Activated T-helper 1 cell treated with anti-CD3 and anti-CD28 coated beads, Interleukin-2, amount 50 U/mL, for 16 hours (primary cell): ENCODE data around the gene NR1D1.
A peak's percentile ranks its signal among the peaks of the same experiment; 100 is the strongest.

Source experiments
- DNase-seq, 2 donors: peaks; one replicate each; pipeline ENCODE4 v3.0.0-alpha.2; 2020; ENCODE audit warnings: low read depth in 1 of 2, low spot score in 1 of 2

NR1D1 gene

GRCh38 chr17:40063901-40064531 lies 36.4 kb downstream of the NR1D1 start:
- no peak for DNase-seq

GRCh38 chr17:40063187-40063771 lies 37.1 kb downstream of the NR1D1 start:
- DNase-seq, result no peak

- peak; percentile 46 to 61 for DNase-seq
Measured at GRCh38 chr17:40062329-40063186, 37.8 kb downstream of the NR1D1 start, which contains the start of gene THRA. Gene THRA, plus strand, starts transcription at chr17:40062965. Its CDS starts 11,524 bp downstream, at chr17:40074489.

- no peak for DNase-seq
Measured at GRCh38 chr17:40061609-40062038, 38.8 kb downstream of the NR1D1 start.

GRCh38 chr17:40060887-40061608 lies 39.3 kb downstream of the NR1D1 start:
- no peak for DNase-seq

GRCh38 chr17:40059729-40060475 lies 40.5 kb downstream of the NR1D1 start:
- no peak for DNase-seq

- DNase-seq, result no peak
Measured at GRCh38 chr17:40058865-40059264, 41.5 kb downstream of the NR1D1 start.

- no peak for DNase-seq
Measured at GRCh38 chr17:40058186-40058784, 42.1 kb downstream of the NR1D1 start.

- no peak for DNase-seq
Measured at GRCh38 chr17:40056379-40057015, 43.9 kb downstream of the NR1D1 start.
